ENCODE measurements around the gene TNFRSF21.
A peak's percentile ranks its signal among the peaks of the same experiment; 100 is the strongest.
"Not testable (repeated sequence)": the region's sequence is repeated elsewhere in the genome, so short reads cannot be mapped to it uniquely, and the experiment has no call there.

The TNFRSF21 gene

GRCh38 chr6:47229255-47229654 is 80.5 kb downstream of the TNFRSF21 start:
- in situ Hi-C loops (cut with HindIII; ENCODE audit: low sequenced_read_pairs), result no loop called here

DNA sequence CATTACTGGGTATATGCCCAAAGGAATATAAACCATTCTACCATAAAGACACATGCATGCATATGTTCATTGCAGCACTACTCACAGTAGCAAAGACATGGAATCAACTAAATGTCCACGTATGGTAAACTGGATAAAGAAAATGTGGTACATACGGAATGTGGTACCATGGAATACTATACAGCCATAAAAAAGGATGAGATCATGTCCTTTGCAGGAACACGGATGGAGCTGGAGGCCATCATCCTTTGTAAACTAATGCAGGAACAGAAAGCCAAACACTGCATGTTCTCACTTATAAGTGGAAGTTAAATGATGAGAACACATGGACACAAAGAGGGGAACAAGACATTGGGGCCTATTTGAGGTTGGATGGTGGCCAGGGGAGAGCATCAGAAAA is 81.6 kb downstream of the TNFRSF21 start:
- in situ Hi-C loops (cut with HindIII; ENCODE audit: low sequenced_read_pairs); H3K4me3 ChIP-seq (ENCODE audit: low read depth, low read length); DNase-seq (ENCODE audit: low read depth, low spot score): not testable (repeated sequence)

More at GRCh38 chr6:47229255-47229654, 80.5 kb downstream of the TNFRSF21 start:
- no peak for DNase-seq (ENCODE audit: low read depth, low spot score)
- no peak overlapping the region for H3K4me3 ChIP-seq (ENCODE audit: low read depth, low read length)
- no peak for TF ChIP-seq CTCF (IDR thresholded peaks at IDR 0.05; ENCODE audit: low read depth, low read length)

- in situ Hi-C loops (cut with HindIII; ENCODE audit: low sequenced_read_pairs), result not testable (repeated sequence)
- peak; percentile 12 for DNase-seq (ENCODE audit: low read depth, low spot score)
Measured at GRCh38 chr6:47223251-47223650, 86.5 kb downstream of the TNFRSF21 start.

DNA sequence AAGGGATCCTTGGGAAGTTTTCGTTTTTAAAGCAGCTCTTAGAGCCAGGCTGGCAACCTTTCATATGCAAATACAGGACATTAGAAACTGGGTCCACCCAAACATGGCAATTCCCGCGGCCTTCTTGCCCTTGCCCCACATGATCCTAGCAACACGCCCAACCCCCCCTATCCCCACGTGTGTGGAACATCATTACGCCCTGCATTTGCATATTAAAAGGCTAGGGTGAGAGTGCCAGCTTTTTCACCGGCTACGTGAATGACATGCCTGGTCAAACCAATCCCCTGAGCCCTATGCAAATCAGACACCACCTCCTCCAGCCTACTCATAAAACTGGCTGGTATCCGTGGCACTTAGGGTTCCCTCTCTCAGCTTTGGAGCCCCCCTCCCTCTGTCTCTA is 88.1 kb downstream of the TNFRSF21 start:
- in situ Hi-C loops (cut with HindIII; ENCODE audit: low sequenced_read_pairs), result no loop called here
- no peak overlapping the region for H3K4me3 ChIP-seq (ENCODE audit: low read depth, low read length)
- no peak for TF ChIP-seq CTCF (IDR thresholded peaks at IDR 0.05; ENCODE audit: low read depth, low read length)
- DNase-seq (ENCODE audit: low read depth, low spot score), result no peak

More at GRCh38 chr6:47223251-47223650, 86.5 kb downstream of the TNFRSF21 start:
- H3K4me3 ChIP-seq (ENCODE audit: low read depth, low read length), result not testable (repeated sequence)

- in situ Hi-C loops (cut with HindIII; ENCODE audit: low sequenced_read_pairs), result no loop called here
- DNase-seq (ENCODE audit: low read depth, low spot score), result peak; percentile 45
- no peak for TF ChIP-seq CTCF (IDR thresholded peaks at IDR 0.05; ENCODE audit: low read depth, low read length)
- no peak overlapping the region for H3K4me3 ChIP-seq (ENCODE audit: low read depth, low read length)
Measured at GRCh38 chr6:47209632-47210031, 100.1 kb downstream of the TNFRSF21 start.

GRCh38 chr6:47207261-47207660 is 102.4 kb downstream of the TNFRSF21 start:
- DNase-seq (ENCODE audit: low read depth, low spot score), result no peak
- no peak for TF ChIP-seq CTCF (IDR thresholded peaks at IDR 0.05; ENCODE audit: low read depth, low read length)
- in situ Hi-C loops (cut with HindIII; ENCODE audit: low sequenced_read_pairs), result no loop called here
- no peak overlapping the region for H3K4me3 ChIP-seq (ENCODE audit: low read depth, low read length)

DNA sequence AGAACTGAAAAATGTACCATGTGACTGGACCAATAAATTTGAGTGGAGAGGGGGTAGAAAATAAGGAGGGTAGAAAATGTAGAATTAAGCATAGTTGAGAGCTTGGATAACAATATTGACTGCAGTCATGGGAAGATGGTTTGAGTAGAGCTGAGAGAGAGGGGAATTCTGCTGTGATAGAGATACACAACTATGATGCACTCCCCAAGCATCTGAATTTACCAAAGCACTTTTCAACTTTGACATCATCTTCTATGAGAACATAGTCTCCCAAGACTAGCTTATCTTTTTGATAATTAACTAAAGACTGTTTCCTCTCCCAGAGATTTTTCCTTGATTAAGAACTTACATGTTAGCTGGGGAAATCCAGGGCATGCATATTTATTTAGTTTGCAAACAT is 103.1 kb downstream of the TNFRSF21 start:
- in situ Hi-C loops (cut with HindIII; ENCODE audit: low sequenced_read_pairs), result no loop called here
- no peak for TF ChIP-seq CTCF (IDR thresholded peaks at IDR 0.05; ENCODE audit: low read depth, low read length)
- no peak overlapping the region for H3K4me3 ChIP-seq (ENCODE audit: low read depth, low read length)
- DNase-seq (ENCODE audit: low read depth, low spot score), result no peak

GRCh38 chr6:47203938-47204611 is 105.6 kb downstream of the TNFRSF21 start:
- in situ Hi-C loops (cut with HindIII; ENCODE audit: low sequenced_read_pairs), result no loop called here
- no peak for TF ChIP-seq CTCF (IDR thresholded peaks at IDR 0.05; ENCODE audit: low read depth, low read length)
- H3K4me3 ChIP-seq (ENCODE audit: low read depth, low read length), result no peak overlapping the region
- DNase-seq (ENCODE audit: low read depth, low spot score), result no peak

Data from astrocyte of the spinal cord (primary cell).